GM21515 (cell line): ENCODE data around the gene C16orf89.

ENCODE experiments used
- ATAC-seq: cut with Tn5 transposase; IDR thresholded peaks from one replicate; pipeline ENCODE4 v1.9.1; 2021; ENCODE audit not compliant: unreplicated experiment

The C16orf89 gene

GRCh38 chr16:5006348-5007193 lies 59.2 kb downstream of the C16orf89 start:
- ATAC-seq: no peak

- ATAC-seq: no peak
Observed at GRCh38 chr16:5005916-5006315, 59.8 kb downstream of the C16orf89 start.

GRCh38 chr16:5004311-5004710 lies 61.4 kb downstream of the C16orf89 start:
- ATAC-seq: no peak

- ATAC-seq: no peak
Observed at GRCh38 chr16:5003828-5004227, 61.9 kb downstream of the C16orf89 start.

DNA sequence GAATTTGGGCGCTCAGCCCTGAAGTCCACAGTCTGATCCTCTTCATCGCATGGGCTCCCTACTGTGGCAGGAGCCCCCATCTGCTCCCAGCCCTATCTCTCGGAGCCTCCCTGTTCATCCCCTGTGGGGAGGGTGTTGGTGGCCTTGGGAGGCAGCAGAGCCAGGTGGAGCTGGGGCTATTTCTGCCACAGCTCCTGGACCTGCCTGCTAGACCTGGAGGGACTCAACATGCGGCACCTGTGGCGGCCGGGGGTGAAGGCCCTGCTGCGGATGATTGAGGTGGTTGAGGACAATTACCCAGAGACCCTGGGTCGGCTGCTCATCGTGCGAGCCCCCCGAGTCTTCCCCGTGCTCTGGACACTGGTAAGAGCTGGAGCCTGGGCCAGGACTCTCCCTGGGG lies 62.5 kb downstream of the C16orf89 start:
- ATAC-seq: no peak

DNA sequence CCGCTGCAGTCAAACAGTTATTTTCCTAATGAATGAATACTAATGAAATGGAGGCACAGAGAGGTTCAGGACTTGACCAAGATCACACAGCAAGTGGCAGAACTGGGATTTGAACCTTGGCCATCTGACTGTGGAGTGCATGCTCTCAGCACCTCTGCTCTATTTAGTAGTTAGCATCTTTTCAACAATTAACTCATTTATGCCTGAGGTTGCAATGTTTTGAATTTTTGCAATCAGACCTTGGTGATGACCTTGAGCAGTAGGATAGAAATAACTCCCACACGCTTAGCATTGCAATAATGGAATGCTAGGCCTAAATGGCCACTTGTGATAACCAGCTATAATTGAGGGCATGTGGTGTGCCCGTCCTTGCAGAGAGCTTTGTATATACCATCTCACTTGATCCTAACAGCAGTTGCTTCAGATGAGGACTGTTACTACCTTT lies 63.0 kb downstream of the C16orf89 start:
- ATAC-seq: no peak

DNA sequence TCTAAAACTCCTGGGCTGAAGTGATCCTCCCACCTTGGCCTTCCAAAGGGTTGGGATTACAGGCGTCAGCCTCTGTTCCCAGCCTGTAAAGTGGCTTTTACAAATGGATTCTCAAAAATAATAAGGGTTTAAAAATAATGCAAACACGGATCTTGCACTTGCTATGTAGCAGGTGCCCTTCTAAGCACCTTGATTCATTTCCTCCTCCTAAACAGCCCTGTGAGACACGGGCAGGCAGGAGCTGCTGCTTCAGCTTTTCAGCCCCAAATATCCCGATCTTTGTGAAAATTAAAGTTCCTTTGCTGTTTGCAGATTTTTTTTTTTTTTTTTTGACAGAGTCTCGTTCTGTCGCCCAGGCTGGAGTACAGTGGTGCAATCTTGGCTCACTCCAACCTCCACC lies 63.8 kb downstream of the C16orf89 start:
- ATAC-seq: no peak

DNA sequence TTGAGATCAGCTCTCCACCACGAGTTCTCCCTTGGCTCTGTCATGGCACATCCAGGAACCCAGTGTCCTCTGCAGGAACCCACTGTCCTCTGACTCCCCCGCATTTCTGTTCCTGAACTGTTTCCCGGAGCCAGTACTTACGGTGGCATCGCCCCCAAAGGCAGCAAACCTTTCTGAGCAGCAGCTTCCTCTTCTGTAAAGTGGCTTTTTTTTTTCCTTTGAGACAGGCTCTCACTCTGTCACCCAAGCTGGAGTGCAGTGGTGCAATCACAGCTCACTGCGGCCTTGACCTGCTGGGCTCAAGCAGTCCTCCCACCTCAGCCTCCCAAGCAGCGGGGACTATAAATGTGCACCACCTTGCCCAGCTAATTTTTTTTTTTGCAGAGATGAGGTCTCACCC lies 64.2 kb downstream of the C16orf89 start:
- ATAC-seq: no peak

GRCh38 chr16:5000573-5001001 lies 65.2 kb downstream of the C16orf89 start:
- ATAC-seq: no peak

DNA sequence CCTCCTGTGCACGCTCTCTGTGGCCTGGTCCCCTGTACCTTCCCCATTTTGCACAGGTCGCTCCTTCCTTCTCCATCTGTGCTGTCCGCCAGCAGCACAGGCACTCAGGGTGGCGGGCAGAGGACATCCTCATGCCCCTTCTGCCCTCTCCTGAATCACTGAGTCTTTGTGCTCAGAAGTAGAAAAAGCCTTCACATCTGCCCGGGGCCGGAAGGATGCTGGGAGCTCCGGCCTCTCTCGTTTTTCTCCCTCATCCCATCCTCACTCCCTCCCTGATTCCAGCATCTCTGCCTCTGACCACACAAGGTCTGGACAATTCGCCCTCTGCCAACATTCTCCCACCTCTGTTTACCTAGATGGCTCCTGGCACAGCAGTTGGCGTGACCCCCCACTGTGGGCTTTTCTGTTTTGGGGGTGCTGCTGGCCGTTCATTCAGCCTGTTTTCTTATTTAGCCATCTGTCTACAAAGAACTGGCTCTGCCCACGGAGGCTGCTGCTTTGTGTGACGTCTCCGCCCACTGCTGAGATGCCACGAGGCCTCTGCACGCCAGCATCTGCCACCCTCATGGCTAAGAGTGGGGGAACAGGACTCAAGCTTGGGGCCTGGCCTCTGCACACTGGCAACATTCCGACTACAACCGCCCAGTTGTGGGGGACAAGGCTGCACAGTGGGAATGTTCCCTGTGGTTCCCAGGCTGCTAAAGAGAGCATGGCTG lies 70.9 kb downstream of the C16orf89 start:
- no peak for ATAC-seq
